ENCODE measurements around the gene PSMB3. TPM values are rescaled to one million over a fixed set of nuclear protein-coding genes. Genes with fewer than 3 reads are reported as not detected.

PSMB3 gene
- 100 to 1,000 TPM; 182 to 190 TPM for total RNA-seq

GRCh38 chr17:38752308-38753070 lies at the start of gene PSMB3:
Gene PSMB3 (plus strand): TSS chr17:38752741. CDS start chr17:38752827, 86 bp downstream.
- H3K4me3 Mint-ChIP-seq, result peak within 1 kb of the TSS; percentile 88 to 98
- peaks cover 15 to 23% of the 10 kb centered on the region in 2 donors for H3K36me3 Mint-ChIP-seq (ENCODE audit: insufficient read depth in 2 of 2)
- peaks cover 21% of the 10 kb centered on the region for H3K27me3 Mint-ChIP-seq (ENCODE audit: low read depth)
- H3K9me3 Mint-ChIP-seq, result no peaks in the 10 kb centered on the region
- H3K4me1 Mint-ChIP-seq (ENCODE audit: low read depth), result peaks cover 51% of the 10 kb centered on the region
- H3K27ac Mint-ChIP-seq, result peak within 1 kb of the TSS; percentile 93
- peak; percentile 87 to 90 for ATAC-seq (replicated peaks in 1 of 2)
- DNase-seq, result peak; percentile 95 to 98

GRCh38 chr17:38702916-38703741 lies 49.4 kb upstream of the PSMB3 start:
- DNase-seq, result peak; percentile 45 to 51

GRCh38 chr17:38703742-38704605 lies 48.6 kb upstream of the PSMB3 start:
- peak; percentile 88 to 89 for DNase-seq
- H3K9me3 Mint-ChIP-seq, result peaks cover 0 to 3% of the 10 kb centered on the region in 2 donors
- peaks cover 19 to 21% of the 10 kb centered on the region in 2 donors for H3K36me3 Mint-ChIP-seq (ENCODE audit: insufficient read depth in 2 of 2)

More at GRCh38 chr17:38702916-38703741, 49.4 kb upstream of the PSMB3 start:
- Mint-ChIP-seq H3K36me3 (ENCODE audit: insufficient read depth in 2 of 2) (peaks cover 16 to 18% of the 10 kb centered on the region in 2 donors), H3K27ac (peak overlapping the region; percentile 99), H3K27me3 (ENCODE audit: low read depth) (no peaks in the 10 kb centered on the region), H3K4me1 (ENCODE audit: low read depth) (peaks cover 48% of the 10 kb centered on the region), H3K4me3 (peak overlapping the region; percentile 92 to 99), H3K9me3 (peaks cover 0 to 3% of the 10 kb centered on the region in 2 donors)
- no peak for ATAC-seq (replicated peaks in 1 of 2)

GRCh38 chr17:38704606-38705522 lies 47.7 kb upstream of the PSMB3 start, which contains the start of gene MLLT6:
Gene MLLT6 (plus strand): TSS chr17:38705273. CDS start chr17:38705633, 360 bp downstream.
- ATAC-seq (replicated peaks in 1 of 2) (peak; percentile 1 to 2), DNase-seq (peak; percentile 78 to 81)
- peak within 1 kb of the TSS; percentile 92 to 99 for H3K4me3 Mint-ChIP-seq
- H3K36me3 Mint-ChIP-seq (ENCODE audit: insufficient read depth in 2 of 2), result peaks cover 22 to 26% of the 10 kb centered on the region in 2 donors
- H3K27me3 Mint-ChIP-seq (ENCODE audit: low read depth), result no peaks in the 10 kb centered on the region
- peak within 1 kb of the TSS; percentile 99 for H3K27ac Mint-ChIP-seq
- H3K4me1 Mint-ChIP-seq (ENCODE audit: low read depth), result peaks cover 52% of the 10 kb centered on the region
- peaks cover 0 to 3% of the 10 kb centered on the region in 2 donors for H3K9me3 Mint-ChIP-seq

More at GRCh38 chr17:38703742-38704605, 48.6 kb upstream of the PSMB3 start:
- Mint-ChIP-seq H3K4me1 (ENCODE audit: low read depth) (peaks cover 52% of the 10 kb centered on the region), H3K27ac (peak overlapping the region; percentile 99), H3K27me3 (ENCODE audit: low read depth) (no peaks in the 10 kb centered on the region), H3K4me3 (peak overlapping the region; percentile 92 to 99)
- peak; percentile 6 to 21 for ATAC-seq (replicated peaks in 1 of 2)

GRCh38 chr17:38705523-38705802 lies 47.1 kb upstream of the PSMB3 start:
- H3K4me3 Mint-ChIP-seq, result peak overlapping the region; percentile 92 to 99
- ATAC-seq (replicated peaks in 1 of 2) (no peak), DNase-seq (no peak)
- H3K27ac Mint-ChIP-seq, result no peak overlapping the region
- H3K9me3 Mint-ChIP-seq, result no peaks in the 10 kb centered on the region
- H3K27me3 Mint-ChIP-seq (ENCODE audit: low read depth), result no peaks in the 10 kb centered on the region
- peaks cover 19 to 32% of the 10 kb centered on the region in 2 donors for H3K36me3 Mint-ChIP-seq (ENCODE audit: insufficient read depth in 2 of 2)
- peaks cover 52% of the 10 kb centered on the region for H3K4me1 Mint-ChIP-seq (ENCODE audit: low read depth)

GRCh38 chr17:38705803-38706504 lies 46.6 kb upstream of the PSMB3 start:
- DNase-seq, result peak; percentile 25 to 35
- peak overlapping the region; percentile 92 to 95 for H3K4me3 Mint-ChIP-seq
- peak overlapping the region; percentile 84 for H3K27ac Mint-ChIP-seq
- H3K36me3 Mint-ChIP-seq (ENCODE audit: insufficient read depth in 2 of 2), result peaks cover 19 to 32% of the 10 kb centered on the region in 2 donors
- ATAC-seq (replicated peaks in 1 of 2), result no peak
- no peaks in the 10 kb centered on the region for H3K27me3 Mint-ChIP-seq (ENCODE audit: low read depth)
- peaks cover 53% of the 10 kb centered on the region for H3K4me1 Mint-ChIP-seq (ENCODE audit: low read depth)
- H3K9me3 Mint-ChIP-seq, result no peaks in the 10 kb centered on the region

GRCh38 chr17:38706505-38707216 lies 45.9 kb upstream of the PSMB3 start:
- H3K36me3 Mint-ChIP-seq (ENCODE audit: insufficient read depth in 2 of 2), result peaks cover 19 to 32% of the 10 kb centered on the region in 2 donors
- H3K9me3 Mint-ChIP-seq, result no peaks in the 10 kb centered on the region
- H3K4me1 Mint-ChIP-seq (ENCODE audit: low read depth), result peaks cover 53% of the 10 kb centered on the region
- no peak for ATAC-seq (replicated peaks in 1 of 2)
- no peaks in the 10 kb centered on the region for H3K27me3 Mint-ChIP-seq (ENCODE audit: low read depth)
- DNase-seq, result peak; percentile 28 to 36
- H3K4me3 Mint-ChIP-seq, result peak overlapping the region; percentile 92 to 95
- peak overlapping the region; percentile 84 for H3K27ac Mint-ChIP-seq

GRCh38 chr17:38707678-38708351 lies 44.7 kb upstream of the PSMB3 start:
- Mint-ChIP-seq H3K4me1 (ENCODE audit: low read depth) (peaks cover 58% of the 10 kb centered on the region), H3K27me3 (ENCODE audit: low read depth) (no peaks in the 10 kb centered on the region), H3K36me3 (ENCODE audit: insufficient read depth in 2 of 2) (peaks cover 19 to 32% of the 10 kb centered on the region in 2 donors), H3K27ac (peak overlapping the region; percentile 84), H3K4me3 (peak overlapping the region; percentile 92 to 95), H3K9me3 (no peaks in the 10 kb centered on the region)
- DNase-seq (no peak), ATAC-seq (replicated peaks in 1 of 2) (no peak)

GRCh38 chr17:38709104-38709820 lies 43.3 kb upstream of the PSMB3 start:
- Mint-ChIP-seq H3K4me3 (no peak overlapping the region), H3K9me3 (no peaks in the 10 kb centered on the region), H3K27ac (peak overlapping the region; percentile 80), H3K36me3 (ENCODE audit: insufficient read depth in 2 of 2) (peaks cover 19 to 29% of the 10 kb centered on the region in 2 donors), H3K27me3 (ENCODE audit: low read depth) (no peaks in the 10 kb centered on the region), H3K4me1 (ENCODE audit: low read depth) (peaks cover 68% of the 10 kb centered on the region)
- DNase-seq, result no peak
- ATAC-seq (replicated peaks in 1 of 2), result no peak

Measured in activated T-cell treated with anti-CD3 and anti-CD28 coated beads, Interleukin-2, amount 50 U/mL, for 72 hours (primary cell).